Skin epidermis (tissue), 12 donors: ENCODE measurements around the gene WDR38.
"Not testable (repeated sequence)": the region's sequence is repeated elsewhere in the genome, so short reads cannot be mapped to it uniquely, and the experiment has no call there.

Source experiments
- H3K27ac ChIP-seq, 21 experiments: fragments of 200-600 bp; sonication (generic) in 11 of 21; one replicate each; pipeline ENCODE4 v1.5.0; 2020; ENCODE audit warnings: mild to moderate bottlenecking in 3 of 21, inconsistent platforms in 2 of 21, moderate library complexity in 2 of 21
- H3K4me3 ChIP-seq, 7 experiments: fragments of 200-600 bp; sonication (generic) in 2 of 7; one replicate each; pipeline ENCODE4 v1.5.0; 2020; ENCODE audit warnings: inconsistent platforms in 2 of 7, mild to moderate bottlenecking in 2 of 7, moderate library complexity in 1 of 7

The WDR38 gene

GRCh38 chr9:124830593-124830992, 22.7 kb upstream of the WDR38 start:
- no peak overlapping the region for H3K4me3 ChIP-seq
- H3K27ac ChIP-seq: no peak overlapping the region

DNA sequence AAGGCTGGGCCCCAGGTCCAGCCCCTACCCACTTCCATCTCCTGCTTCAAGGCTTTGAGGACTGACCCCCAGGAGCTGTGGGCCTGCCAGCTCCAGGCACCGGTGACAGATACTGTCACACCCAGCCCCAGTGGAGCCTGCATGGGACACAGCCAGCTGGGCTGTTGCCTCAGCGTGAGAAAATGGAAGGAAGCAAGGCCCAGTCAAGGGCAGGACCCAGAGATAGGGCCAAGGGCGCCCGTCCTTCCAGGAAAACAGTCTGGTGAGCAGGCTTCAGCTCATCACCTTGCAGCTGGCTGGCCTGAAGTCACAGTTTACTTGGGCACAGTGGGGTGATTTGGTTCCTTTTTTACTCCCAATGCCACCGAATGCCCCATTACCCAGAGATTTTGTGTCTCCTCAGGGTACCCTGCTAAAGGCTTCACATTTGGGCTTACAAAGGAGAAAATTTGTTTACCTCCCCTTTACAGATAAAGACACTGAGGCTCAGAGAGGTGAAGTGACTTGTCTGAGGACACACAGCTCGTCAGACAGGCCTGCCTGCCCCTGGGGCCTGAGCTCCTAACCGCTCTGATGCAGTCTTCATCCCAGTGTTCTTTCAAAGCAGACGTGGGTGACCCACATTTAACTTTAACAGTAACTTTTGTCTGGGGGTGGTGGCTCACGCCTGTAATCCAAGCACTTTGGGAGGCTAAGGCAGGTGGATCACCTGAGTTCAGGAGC, 21.5 kb upstream of the WDR38 start:
- Histone ChIP-seq H3K27ac (peak overlapping the region in 13 of 21 experiments; percentile 11 to 80 (median 43)), H3K4me3 (no peak overlapping the region)

DNA sequence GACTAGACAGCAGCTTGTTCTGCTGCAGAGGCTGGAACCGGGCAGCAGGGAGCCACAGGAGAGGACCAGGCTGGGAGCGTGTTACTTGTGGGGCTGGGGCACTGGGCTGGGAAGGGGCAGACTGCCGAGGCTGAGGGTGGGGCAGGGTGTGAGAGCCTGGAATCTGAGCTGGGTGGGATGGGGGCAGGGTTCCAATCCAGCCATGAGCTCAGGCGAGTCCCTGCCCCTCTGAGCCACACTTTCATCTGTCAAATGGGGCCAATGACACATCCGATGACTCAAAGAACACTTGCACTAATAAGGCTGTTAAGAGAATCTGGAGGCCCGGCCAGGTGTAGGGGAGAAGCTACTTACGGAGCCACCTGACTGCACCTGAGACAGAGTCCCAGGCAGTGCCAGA, 18.7 kb upstream of the WDR38 start:
- Histone ChIP-seq H3K27ac (peak overlapping the region in 4 of 21 experiments; percentile 9 to 38 (median 24)), H3K4me3 (no peak overlapping the region)

- no peak overlapping the region for H3K4me3 ChIP-seq
- peak overlapping the region in 3 of 21 experiments; percentile 9 to 38 (median 31) for H3K27ac ChIP-seq
Measured at GRCh38 chr9:124835026-124835557, 18.2 kb upstream of the WDR38 start.

DNA sequence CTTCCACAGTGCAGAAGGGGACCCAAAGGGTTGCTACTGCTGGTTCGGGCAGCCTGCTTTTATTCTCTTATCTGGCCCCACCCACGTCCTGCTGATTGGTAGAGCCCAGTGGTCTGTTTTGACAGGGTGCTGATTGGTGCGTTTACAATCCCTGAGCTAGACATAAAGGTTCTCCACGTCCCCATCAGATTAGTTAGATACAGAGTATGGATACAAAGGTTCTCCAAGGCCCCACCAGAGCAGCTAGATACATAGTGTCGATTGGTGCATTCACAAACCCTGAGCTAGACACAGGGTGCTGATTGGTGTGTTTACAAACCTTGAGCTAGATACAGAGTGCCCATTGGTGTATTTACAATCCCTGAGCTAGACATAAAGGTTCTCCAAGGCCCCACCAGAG, 15.1 kb upstream of the WDR38 start:
- H3K4me3 ChIP-seq, H3K27ac ChIP-seq: not testable (repeated sequence)

DNA sequence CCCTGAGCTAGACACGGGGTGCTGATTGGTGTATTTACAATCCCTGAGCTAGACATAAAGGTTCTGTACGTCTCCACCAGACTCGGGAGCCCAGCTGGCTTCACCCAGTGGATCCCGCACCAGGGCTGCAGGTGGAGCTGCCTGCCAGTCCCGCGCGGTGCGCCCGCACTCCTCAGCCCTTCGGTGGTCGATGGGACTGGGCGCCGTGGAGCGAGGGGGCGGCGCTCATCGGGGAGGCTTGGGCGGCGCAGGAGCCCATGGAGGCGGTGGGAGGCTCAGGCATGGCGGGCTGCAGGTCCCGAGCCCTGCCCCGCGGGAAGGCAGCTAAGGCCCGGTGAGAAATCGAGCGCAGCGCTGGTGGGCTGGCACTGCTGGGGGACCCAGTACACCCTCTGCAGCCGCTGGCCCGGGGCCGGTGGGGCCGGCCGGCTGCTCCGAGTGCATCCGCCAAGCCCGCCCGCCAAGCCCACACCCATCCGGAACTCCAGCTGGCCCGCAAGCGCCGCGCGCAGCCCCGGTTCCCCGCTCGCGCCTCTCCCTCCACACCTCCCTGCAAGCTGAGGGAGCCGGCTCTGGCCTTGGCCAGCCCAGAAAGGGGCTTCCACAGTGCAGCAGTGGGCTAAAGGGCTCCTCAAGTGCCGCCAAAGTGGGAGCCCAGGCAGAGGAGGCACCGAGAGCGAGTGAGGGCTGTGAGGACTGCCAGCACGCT, 14.5 kb upstream of the WDR38 start:
- peak overlapping the region in 1 of 7 experiments; percentile 9 for H3K4me3 ChIP-seq
- not testable (repeated sequence) for H3K27ac ChIP-seq

DNA sequence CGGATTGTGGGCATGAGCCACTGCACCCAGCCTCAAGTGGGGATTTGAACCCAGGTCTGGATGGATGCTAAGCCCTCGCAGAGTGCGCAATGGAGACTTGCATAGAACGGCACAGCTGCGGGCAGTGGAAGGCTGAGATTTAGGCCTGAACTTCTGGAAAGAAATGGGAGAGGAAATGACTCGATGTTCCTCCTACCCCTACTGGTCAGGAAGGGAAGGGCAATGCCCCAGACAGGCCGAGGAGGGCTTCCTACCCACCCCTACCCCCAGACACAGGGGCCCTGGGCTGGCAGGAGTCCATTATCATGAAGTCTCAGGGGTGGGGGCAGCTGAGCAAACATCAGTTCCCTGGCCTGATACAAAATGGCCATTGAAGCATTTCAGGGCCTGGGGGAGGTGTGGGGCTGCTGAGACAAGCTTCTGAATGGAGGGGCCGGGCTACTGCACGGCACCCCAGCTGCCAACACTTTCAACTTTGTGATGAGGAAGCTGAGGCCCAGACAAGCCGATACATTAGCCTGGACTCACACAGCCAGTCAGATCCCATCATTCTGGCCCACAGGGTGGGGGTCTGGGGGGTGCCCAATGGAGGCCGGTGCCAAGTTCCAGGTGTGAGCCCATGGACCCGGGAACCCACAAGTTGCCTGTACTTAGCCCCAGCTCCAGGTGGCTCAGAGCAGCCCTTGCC, 13.5 kb upstream of the WDR38 start:
- Histone ChIP-seq H3K27ac (no peak overlapping the region), H3K4me3 (no peak overlapping the region)

DNA sequence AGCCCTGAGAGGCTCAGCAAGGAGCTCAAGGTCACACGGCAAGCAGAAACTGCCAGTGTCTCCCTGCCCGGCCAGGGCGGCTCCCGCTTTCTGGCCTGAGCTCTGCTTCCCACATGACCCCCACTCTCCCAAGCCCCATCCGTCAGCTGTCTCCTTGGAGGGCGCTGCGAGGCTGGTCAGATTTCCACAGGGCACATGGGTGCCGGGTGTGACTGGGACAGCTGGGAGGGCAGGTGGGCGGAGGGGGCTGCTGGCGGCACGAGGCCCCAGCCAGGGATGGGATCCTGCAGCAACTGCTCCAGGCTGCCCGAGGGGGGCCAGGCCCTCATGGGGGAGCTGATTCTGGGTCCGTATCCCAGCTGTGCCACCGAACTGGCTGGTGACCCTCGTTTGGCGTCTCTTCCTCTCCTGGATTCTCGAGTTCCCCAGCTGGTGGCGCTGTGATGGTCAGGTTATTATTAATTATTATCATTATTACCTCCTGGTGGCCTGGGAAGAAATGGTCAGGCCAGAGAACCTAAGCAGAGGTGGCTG, 12.9 kb upstream of the WDR38 start:
- Histone ChIP-seq H3K27ac (no peak overlapping the region), H3K4me3 (no peak overlapping the region)

DNA sequence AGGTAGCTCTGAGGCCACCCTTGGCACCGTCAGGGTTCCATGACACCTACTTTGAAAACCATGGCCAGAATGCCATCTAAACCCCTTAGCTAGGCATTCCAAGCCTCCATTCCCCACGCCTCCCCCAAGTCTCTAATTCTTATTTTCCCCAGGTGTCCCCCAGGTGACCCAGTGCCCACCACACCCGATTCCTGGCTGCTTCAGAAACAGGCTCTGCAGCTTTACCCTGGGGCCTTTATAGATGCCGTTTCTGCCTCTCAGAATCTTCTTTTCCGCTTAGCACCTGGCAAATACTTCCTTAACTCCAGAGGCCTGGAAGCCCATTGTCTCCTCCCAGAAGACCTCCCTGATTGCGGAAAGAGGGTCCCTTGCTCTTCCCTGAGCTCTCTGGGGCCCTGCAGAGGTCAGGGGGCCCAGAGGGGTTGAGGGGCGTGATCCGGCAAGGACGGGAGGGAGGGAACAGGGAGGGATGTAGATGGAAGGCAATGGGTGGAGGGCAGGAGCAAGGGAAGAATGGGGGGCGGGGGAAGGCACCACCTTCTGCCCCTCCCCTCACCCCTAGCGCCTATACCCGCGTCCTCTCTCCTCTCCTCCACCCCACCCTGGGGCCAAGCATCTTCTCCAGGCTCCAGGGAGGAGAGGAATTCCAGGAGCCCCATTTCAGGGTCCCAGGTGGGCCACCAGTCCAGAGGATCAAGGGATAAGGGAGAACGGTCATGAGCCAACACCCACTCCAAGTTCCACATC, 12.0 kb upstream of the WDR38 start:
- Histone ChIP-seq H3K4me3 (no peak overlapping the region), H3K27ac (no peak overlapping the region)

GRCh38 chr9:124843456-124844034, 9.7 kb upstream of the WDR38 start:
- Histone ChIP-seq H3K4me3 (no peak overlapping the region), H3K27ac (no peak overlapping the region)

DNA sequence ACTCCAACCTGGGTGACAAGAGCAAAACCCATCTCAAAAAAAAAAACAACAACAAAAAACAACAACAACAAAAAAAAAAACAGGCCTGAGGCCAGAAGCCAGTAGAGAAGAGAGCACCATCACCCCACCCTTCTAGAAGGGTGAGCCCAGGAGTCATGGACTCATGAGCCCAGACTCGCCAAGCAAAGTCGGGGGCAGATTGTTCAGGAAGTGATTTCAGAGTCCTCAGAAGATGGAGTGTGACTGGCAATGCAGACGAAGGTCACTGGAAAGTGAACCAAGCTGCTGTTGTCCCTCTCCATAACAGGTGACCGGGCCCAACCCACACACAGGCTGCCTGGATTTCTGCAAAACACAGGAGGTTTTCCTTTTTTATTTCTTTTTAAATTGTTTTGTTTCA, 9.0 kb upstream of the WDR38 start:
- no peak overlapping the region for H3K27ac ChIP-seq

GRCh38 chr9:124846467-124846866, 6.8 kb upstream of the WDR38 start:
- not testable (repeated sequence) for H3K4me3 ChIP-seq, H3K27ac ChIP-seq

More for the DNA sequence above, 9.0 kb upstream of the WDR38 start:
- H3K4me3 ChIP-seq: no peak overlapping the region

DNA sequence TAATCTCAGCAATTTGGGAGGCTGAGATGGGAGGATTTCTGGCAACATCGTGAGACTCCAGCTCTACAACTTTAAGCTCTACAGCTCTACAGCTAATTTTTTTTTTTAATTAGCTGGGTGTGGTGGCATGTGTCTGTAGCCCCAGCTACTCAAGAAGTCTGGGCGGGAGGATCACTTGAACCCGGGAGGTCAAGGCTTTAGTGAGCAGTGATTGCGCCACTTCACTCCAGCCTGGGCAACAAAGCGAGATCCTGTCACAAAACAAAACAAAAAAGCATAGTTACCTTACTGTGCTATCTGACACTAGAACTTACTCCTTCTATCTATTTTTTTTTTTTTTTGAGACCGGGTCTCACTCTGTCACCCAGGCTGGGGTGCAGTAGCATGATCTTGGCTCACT, 6.3 kb upstream of the WDR38 start:
- Histone ChIP-seq H3K4me3 (no peak overlapping the region), H3K27ac (no peak overlapping the region)

GRCh38 chr9:124849801-124850200, 3.5 kb upstream of the WDR38 start:
- no peak overlapping the region for H3K4me3 ChIP-seq
- no peak overlapping the region for H3K27ac ChIP-seq

GRCh38 chr9:124852121-124852828, 985 bp upstream of the WDR38 start:
- peak overlapping the region in 5 of 21 experiments; percentile 7 to 47 (median 27) for H3K27ac ChIP-seq

GRCh38 chr9:124853605-124854143, 414 bp downstream of the WDR38 start:
- H3K4me3 ChIP-seq: peak overlapping the region; percentile 28 to 44 (median 35)
- H3K27ac ChIP-seq: peak overlapping the region in 11 of 21 experiments; percentile 7 to 70 (median 27)

More at GRCh38 chr9:124852121-124852828, 985 bp upstream of the WDR38 start:
- H3K4me3 ChIP-seq: peak overlapping the region in 3 of 7 experiments; percentile 28 to 35 (median 31)

DNA sequence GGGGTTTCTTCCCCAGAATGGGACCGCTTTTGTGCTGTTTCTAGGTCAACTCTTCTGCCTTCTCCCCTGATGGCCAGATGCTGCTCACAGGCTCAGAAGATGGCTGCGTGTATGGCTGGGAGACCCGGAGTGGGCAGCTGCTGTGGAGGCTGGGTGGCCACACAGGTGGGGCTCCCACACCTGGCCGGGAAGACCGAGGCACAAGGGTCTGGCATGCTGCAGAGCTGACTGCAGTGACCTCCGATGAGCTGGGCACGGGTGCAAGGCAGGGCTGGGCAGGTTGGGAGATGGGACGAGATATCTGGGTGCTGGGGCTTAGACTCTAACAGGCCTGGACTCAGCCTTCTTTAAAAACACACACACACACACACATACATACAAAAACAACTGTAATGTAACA, 901 bp downstream of the WDR38 start:
- Histone ChIP-seq H3K4me3 (no peak overlapping the region), H3K27ac (peak overlapping the region in 1 of 21 experiments; percentile 47)

GRCh38 chr9:124854822-124855221, 1.6 kb downstream of the WDR38 start:
- Histone ChIP-seq H3K4me3 (no peak overlapping the region), H3K27ac (no peak overlapping the region)
